Measurements from ENCODE around the gene ADISSP.

Gene ADISSP

DNA sequence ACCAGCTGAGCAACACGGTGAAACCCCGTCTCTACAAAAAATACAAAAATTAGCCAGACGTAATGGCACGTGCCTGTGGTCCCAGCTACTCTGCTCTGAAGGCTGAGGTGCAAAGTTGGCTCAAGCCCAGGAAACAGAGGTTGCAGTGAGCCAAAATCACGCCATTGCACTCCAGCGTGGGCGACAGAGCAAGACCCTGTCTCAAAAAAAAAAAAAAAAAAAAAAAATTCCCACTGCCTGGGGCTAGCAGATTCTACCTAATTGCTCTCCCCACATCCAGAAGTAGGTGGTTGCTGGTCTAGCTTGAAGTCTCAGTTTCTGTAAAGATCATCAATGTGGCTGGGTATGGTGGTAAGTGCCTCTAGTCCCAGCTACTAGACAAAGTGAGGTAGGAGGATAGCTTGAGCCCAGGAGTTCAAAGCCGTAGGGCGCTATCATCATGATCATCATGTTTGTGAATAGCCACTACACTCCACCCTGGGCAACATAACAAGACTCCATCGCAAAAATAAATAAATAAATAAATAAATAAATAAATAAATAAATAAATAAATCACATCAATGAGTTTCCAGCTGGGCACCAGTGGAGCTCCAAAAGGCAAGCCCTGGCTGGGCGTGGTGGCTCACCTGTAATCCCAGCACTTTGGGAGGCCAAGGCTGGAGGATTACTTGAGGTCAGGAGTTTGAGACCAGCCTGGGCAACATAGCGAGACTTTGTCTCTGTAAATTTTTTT is 46.5 kb upstream of the ADISSP start:
- no peak overlapping the region for H3K4me2 ChIP-seq (ENCODE audit: low read length)
- no peaks in the 10 kb centered on the region for H3F3A ChIP-seq (ENCODE audit: control insufficient read depth, insufficient read depth)
- H3K27ac ChIP-seq (ENCODE audit: low read depth, low read length): no peak overlapping the region

DNA sequence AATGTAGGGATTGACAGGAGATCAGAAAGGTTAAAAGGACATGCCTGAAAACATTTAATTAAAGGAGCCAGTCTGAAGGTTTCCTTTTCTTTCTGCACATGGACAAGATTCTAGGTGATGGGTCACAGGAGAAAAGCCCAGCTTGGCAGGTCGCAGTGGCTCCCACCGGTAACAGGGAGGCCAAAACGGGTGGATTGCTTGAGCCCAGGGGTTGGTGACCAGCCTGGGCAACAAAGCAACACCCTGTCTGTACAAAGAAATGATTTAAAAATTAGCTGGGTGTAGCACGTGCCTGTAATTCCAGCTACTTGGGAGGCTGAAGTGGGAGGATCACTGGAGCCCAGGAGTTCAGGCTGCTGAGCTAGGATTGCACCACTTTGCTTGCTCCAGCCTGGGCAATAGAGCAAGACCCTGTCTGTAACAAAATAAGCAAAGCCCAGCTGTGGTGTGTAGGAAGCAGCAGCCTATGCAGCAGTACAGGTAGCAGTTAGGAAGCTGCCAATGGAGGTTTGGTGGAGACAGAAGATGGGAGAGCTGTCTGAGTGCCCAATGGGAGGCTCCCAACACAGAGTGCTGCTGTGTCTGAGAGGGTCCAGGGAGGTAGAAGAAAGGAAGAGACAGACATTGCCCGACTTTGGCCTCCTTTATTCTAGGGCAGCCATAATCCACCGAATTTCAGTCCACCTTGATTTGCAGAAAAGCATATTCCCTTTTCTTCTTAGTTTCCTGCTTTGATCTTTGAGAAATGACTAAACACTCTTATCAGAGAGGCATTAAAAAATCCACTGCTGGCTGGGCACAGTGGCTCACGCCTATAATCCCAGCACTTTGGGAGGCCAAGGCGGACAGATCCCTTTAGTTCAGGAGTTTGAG is 45.7 kb upstream of the ADISSP start:
- Histone ChIP-seq H3K36me3 (ENCODE audit: control insufficient read depth, low read length) (no peaks in the 10 kb centered on the region), H3F3A (ENCODE audit: control insufficient read depth, insufficient read depth) (no peaks in the 10 kb centered on the region), H3K9me3 (ENCODE audit: control insufficient read depth, insufficient read depth, low read length) (no peaks in the 10 kb centered on the region), H3K27ac (ENCODE audit: low read depth, low read length) (no peak overlapping the region), H3K27me3 (ENCODE audit: control insufficient read depth, low read length) (no peaks in the 10 kb centered on the region; the same call in 1 of the 2 replicates), H3K4me2 (ENCODE audit: low read length) (no peak overlapping the region), H4K20me1 (ENCODE audit: control insufficient read depth, insufficient read depth, low read depth, low read length) (no peaks in the 10 kb centered on the region), H3K9me2 (replicated peaks; ENCODE audit: control insufficient read depth, low read length) (no peaks in the 10 kb centered on the region), H3K79me2 (ENCODE audit: control insufficient read depth, low read length) (no peaks in the 10 kb centered on the region), H3K4me1 (ENCODE audit: control insufficient read depth, low read length) (peaks cover 11% of the 10 kb centered on the region), H3K4me3 (ENCODE audit: low read length) (no peak overlapping the region)
- TF ChIP-seq, protein P1, sequence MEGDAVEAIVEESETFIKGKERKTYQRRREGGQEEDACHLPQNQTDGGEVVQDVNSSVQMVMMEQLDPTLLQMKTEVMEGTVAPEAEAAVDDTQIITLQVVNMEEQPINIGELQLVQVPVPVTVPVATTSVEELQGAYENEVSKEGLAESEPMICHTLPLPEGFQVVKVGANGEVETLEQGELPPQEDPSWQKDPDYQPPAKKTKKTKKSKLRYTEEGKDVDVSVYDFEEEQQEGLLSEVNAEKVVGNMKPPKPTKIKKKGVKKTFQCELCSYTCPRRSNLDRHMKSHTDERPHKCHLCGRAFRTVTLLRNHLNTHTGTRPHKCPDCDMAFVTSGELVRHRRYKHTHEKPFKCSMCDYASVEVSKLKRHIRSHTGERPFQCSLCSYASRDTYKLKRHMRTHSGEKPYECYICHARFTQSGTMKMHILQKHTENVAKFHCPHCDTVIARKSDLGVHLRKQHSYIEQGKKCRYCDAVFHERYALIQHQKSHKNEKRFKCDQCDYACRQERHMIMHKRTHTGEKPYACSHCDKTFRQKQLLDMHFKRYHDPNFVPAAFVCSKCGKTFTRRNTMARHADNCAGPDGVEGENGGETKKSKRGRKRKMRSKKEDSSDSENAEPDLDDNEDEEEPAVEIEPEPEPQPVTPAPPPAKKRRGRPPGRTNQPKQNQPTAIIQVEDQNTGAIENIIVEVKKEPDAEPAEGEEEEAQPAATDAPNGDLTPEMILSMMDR (IDR thresholded peaks at IDR 0.05; ENCODE audit: low read depth, low read length, poor library complexity, severe bottlenecking): no peak
- no peak for TF ChIP-seq EZH2phosphoT487 (IDR thresholded peaks at IDR 0.05; ENCODE audit: borderline replicate concordance, low read length)

More for the DNA sequence above, 46.5 kb upstream of the ADISSP start:
- Histone ChIP-seq H3K4me3 (ENCODE audit: low read length) (no peak overlapping the region), H3K9me2 (replicated peaks; ENCODE audit: control insufficient read depth, low read length) (no peaks in the 10 kb centered on the region), H3K27me3 (ENCODE audit: control insufficient read depth, low read length) (no peaks in the 10 kb centered on the region; the same call in 1 of the 2 replicates), H3K79me2 (ENCODE audit: control insufficient read depth, low read length) (no peaks in the 10 kb centered on the region), H3K4me1 (ENCODE audit: control insufficient read depth, low read length) (peaks cover 18% of the 10 kb centered on the region), H4K20me1 (ENCODE audit: control insufficient read depth, insufficient read depth, low read depth, low read length) (no peaks in the 10 kb centered on the region), H3K9me3 (ENCODE audit: control insufficient read depth, insufficient read depth, low read length) (no peaks in the 10 kb centered on the region), H3K36me3 (ENCODE audit: control insufficient read depth, low read length) (no peaks in the 10 kb centered on the region)
- TF ChIP-seq, protein P1 (IDR thresholded peaks at IDR 0.05; ENCODE audit: low read depth, low read length, poor library complexity, severe bottlenecking): no peak
- TF ChIP-seq EZH2phosphoT487 (IDR thresholded peaks at IDR 0.05; ENCODE audit: borderline replicate concordance, low read length): no peak

DNA sequence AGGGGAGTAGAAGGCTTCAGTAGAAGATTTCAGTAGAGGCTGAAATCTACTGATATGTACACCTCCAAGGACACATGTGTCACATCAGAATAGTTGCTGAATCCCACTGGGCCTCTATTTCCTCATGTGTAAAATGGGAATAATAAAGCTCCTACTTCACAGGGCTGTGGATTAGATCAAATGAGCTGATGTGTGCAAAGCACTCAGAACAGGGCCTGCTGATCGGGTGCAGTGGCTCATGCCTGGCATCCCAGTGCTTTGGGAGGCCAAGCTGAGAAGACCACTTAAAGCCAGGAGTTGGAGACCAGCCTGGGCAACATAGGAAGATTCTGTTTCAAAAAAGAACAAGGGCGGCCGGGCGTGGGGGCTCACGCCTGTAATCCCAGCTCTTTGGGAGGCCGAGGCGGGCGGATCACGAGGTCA is 44.7 kb upstream of the ADISSP start:
- Histone ChIP-seq H3K27ac (ENCODE audit: low read depth, low read length) (no peak overlapping the region), H3K27me3 (ENCODE audit: control insufficient read depth, low read length) (no peaks in the 10 kb centered on the region; the same call in 1 of the 2 replicates), H3K4me2 (ENCODE audit: low read length) (no peak overlapping the region), H3F3A (ENCODE audit: control insufficient read depth, insufficient read depth) (no peaks in the 10 kb centered on the region), H3K4me1 (ENCODE audit: control insufficient read depth, low read length) (peaks cover 11% of the 10 kb centered on the region), H3K79me2 (ENCODE audit: control insufficient read depth, low read length) (no peaks in the 10 kb centered on the region), H3K36me3 (ENCODE audit: control insufficient read depth, low read length) (no peaks in the 10 kb centered on the region), H3K9me2 (replicated peaks; ENCODE audit: control insufficient read depth, low read length) (no peaks in the 10 kb centered on the region), H3K4me3 (ENCODE audit: low read length) (no peak overlapping the region), H4K20me1 (ENCODE audit: control insufficient read depth, insufficient read depth, low read depth, low read length) (no peaks in the 10 kb centered on the region), H3K9me3 (ENCODE audit: control insufficient read depth, insufficient read depth, low read length) (no peaks in the 10 kb centered on the region)
- no peak for TF ChIP-seq EZH2phosphoT487 (IDR thresholded peaks at IDR 0.05; ENCODE audit: borderline replicate concordance, low read length)
- TF ChIP-seq, protein P1 (IDR thresholded peaks at IDR 0.05; ENCODE audit: low read depth, low read length, poor library complexity, severe bottlenecking): no peak

All from DOHH2 (cell line).